HG03571 (cell line): Measurements from ENCODE around the gene MOSMO.
"Not testable (repeated sequence)": the region's sequence is repeated elsewhere in the genome, so short reads cannot be mapped to it uniquely, and the experiment has no call there.

Source experiments
- ATAC-seq: cut with Tn5 transposase; IDR thresholded peaks from one replicate; pipeline ENCODE4 v1.9.1; 2021; ENCODE audit not compliant: unreplicated experiment

Gene MOSMO

DNA sequence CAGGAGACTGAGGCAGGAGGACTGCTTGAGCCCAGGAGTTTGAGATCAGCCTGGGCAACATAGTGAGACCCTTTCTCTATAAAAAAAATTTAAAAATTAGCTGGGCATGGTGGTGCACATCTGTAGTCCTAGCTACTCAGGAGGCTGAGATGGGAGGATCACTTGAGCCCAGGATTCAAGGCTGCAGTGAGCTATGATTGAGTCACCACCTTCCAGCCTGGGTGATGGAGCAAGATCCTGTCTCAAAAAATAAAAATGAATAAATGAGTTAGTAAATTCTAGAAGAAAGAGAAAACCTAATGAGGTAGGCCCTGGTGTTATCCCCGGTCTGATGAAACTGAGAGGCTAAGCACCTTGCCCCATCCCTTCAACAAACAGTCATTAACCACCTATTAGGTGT, 5.9 kb upstream of the MOSMO start:
- ATAC-seq: not testable (repeated sequence)

DNA sequence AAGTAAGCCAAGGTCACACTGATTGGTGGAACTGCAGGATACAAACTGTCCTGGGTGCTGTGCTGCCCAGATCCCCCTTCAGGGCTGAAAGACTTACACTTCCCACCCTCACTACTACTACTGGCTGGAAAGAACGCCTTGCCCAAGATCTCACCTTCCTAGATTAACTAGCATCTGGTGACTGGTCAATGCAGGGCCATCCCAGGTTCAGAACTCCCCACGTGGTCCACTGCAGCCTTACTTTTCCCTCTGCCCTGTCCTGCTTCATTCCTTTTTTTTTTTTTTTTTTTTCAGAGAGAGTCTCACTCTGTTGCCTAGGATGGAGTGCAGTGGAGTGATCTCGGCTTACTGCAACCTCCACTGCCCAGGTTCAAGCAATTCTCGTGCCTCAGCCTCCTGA, 4.7 kb upstream of the MOSMO start:
- no peak for ATAC-seq

DNA sequence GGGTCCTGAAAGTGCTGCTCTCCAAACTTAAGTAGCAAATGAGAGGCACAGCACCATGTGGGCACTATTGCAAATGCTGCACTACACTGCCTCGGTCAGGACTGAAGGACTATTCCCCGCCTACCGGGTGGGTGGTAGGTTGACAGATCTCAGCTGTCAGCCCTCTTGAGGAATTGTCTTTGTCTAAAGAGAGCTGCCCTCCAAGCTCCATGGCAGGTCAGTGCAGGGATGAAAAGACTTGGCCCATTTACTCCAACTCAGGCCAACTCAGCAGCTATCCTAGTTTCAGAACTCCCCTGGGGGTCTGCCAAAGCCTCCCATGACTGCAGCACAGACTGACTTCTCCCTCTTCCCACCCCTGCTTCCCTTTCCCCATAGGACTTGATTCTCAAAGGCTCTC, 3.6 kb upstream of the MOSMO start:
- no peak for ATAC-seq

DNA sequence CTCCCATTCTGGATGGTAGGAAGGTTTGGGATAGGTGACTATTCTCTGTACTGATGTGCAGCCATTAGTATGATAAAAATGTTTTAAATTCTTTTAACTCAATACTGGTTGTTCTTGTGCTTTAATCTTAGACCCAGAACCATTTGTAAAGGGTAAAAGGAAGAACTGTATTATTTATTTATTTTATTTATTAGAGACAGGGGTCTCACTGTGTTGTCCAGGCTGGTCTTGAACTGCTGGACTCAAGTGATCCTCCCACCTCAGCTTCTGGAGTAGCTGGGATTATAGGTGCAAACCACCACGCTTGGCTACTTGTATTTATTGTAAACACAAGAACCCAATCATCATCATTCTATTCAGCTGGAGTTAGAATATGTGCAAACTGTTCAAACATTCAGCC, 2.2 kb upstream of the MOSMO start:
- ATAC-seq: no peak

DNA sequence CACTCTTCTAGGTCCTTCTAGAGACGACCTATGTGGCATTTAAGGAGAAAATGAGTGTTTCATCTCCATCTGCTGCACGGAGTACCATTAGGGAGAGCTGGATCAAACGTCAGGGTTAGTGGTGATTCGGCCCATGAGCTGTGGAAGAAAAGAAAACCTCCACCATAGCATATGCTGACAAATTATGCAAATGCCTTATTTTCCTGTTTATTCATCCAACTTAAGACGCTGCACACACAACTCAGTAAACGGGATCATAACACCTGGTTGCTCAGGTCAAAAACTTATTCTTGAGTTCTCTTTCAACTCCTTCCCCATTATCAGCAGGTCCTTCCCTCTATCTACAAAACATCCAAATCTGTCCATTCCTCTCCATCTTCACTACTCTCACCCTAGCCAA, 1.3 kb upstream of the MOSMO start:
- no peak for ATAC-seq

DNA sequence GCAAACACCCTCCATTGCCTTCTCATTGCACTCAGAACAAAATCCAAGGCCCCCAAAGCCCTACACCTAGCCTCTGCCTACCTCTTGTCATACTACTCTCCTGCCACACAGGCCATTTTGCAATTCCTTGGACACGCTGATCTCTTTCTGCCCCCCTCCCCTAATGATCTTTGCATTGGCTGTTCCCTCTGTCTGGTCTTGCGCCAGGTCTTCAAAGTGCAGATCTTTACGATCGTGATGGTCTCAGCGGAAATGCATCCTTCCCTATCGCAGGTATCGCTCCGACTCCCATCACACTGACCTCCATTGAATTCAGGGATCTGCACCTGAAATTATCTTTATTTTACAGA, 777 bp upstream of the MOSMO start:
- ATAC-seq: no peak

DNA sequence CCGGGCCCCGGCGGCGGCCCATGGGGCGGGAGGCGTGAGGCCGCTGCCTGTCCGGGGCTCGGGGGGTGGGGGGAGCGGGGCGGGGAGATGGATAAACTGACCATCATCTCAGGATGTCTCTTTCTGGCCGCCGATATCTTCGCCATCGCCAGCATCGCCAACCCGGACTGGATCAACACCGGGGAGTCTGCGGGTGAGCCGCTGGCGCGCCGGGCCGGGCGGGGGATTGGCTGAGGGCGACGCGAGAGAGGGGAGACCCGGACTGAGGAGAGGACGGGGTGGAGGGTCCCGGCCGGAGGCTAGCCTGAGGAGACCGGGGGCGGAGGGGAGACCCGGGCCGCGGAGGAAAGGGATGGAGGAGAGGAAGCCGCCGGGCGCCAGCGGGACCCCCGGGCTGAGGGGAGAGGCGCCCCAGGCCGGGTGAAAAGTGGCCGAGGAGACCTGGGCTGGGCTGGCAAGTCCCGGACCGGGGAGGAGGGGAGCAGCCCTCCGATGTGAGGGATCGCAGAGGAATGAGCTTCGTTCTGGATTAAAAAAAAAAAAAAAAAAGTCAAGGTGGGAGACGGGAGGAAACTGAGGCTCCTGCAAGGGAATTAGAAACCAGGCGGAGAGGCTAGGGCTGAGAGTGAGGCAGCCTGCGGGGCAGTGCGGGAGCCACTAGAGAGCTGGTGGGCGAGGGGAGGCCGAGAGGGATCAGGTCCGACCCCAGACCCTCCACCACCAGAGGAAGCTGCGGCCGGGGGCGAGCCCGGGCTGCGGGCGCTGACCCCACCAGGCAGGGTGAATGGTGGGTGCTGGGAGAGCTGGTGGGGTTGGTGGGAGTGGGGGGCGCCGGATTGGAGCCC, 526 bp downstream of the MOSMO start:
- ATAC-seq: no peak

DNA sequence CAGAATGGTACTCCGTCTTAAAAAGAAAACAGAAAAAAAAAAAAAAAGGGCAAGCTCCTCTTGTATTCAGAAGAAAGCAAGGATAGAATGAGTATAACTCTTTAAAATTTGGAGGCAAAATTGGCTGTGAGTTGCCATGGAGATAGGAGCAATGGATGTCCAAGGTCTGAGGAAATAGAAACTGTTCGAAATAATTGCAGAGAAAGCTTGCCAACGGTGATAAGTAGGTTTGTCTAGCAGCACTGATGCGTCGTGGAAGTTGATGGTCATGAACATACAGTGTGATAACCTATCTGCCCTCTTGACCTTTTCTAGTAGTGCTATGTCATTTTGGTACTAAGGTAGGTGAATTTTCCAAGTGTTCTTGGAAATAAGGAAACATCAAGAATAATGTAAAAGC, 3.0 kb downstream of the MOSMO start:
- ATAC-seq: no peak

DNA sequence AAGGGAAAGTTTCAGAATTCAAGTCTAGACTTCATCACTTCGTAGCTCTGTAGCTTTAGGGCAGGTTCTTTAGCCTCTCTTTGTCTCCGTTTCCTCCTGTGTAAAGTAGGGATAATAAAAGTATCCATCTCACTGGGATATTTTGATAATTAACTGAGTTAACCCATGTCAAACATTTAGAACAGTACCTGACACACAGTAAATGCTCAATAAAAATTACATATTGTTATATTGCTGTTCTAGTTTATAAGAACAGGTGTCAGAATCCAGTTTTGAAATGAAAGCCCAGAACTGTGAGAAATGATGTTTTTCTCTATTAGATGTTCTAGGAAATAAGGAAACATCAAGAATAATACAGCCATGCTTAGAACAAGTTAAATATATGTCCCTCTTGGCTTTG, 4.3 kb downstream of the MOSMO start:
- ATAC-seq: no peak

DNA sequence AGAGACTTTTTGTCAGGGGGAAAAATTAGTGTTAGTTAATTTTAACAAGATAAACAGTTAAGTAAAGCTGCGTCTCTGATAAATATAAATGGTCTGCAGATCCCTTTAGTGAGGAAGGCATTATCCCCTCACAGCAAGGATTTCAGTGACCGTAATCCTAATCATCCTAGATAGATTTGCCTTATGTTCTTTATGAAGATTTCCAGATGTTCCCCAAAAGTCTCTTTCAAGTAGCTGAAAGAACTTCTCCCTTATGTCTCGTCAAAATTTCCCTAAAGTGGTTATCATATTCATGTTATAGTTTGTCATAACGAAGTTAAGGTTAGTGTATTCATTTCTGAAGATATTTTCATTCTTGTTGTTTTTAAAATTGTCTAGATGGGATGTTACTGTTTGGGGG, 5.6 kb downstream of the MOSMO start:
- no peak for ATAC-seq

DNA sequence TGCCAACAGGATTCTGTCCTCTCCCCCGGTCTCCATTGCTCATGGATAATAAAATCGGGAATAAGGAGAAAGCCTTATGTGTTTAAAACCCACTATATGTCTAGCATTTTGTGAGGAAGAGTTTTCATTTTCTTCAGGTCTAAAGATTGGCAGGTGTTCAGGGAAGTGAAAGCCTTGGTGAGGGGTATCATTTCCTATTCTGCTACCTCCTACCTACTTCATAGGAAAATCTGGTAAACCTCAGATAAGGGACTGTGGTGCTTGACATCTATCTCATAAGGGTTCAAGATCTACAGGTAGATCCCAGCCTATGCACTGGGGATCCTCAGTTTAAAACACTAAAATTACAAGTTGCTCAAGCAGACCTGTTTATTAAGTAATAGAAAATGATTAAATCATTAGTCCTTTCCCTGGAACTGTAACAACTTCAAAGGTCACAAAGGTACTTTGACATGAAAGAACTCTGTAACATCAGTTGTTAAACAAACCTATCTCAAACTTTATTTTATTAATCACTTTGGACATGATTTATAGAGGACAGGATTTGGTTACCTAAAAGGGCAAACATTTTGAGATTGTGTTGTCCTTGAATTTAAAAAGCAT, 6.5 kb downstream of the MOSMO start:
- no peak for ATAC-seq

DNA sequence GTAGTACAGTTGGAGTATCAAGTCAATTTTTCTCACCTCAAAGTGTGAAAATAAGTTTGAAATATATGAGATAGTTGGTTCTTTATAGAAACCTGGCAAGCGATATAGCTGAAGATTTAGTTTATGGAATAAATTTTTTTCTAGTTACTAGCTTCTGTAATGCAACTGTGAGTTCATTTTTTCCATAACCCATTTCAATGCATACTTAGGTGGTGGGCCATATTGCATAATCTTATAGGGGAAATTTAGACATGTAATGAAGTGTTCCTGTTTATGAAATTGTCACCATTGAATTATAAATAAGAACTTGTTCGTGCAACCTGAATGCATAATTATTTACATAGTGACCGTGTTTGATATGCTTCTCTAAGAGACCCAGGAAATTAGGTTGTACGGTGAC, 9.0 kb downstream of the MOSMO start:
- ATAC-seq: no peak

DNA sequence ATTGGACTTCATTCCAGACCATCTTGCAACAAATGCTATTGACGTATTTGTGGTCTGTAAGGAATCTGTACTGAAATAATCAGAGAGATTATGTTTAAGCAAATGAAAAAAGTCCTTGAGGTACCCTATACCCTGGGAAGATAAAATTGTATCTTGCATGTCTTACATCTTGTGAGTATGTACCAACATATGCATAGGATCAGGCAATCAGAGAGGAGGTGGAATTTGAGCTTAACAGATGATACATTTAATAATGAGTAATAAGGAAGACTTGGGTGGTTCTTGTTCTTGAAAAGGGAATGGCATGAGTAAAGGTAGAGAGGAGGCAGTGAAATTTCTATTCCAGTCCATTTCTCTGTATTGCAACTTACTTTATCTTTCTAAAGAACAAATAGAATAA, 10.6 kb downstream of the MOSMO start:
- ATAC-seq: no peak

DNA sequence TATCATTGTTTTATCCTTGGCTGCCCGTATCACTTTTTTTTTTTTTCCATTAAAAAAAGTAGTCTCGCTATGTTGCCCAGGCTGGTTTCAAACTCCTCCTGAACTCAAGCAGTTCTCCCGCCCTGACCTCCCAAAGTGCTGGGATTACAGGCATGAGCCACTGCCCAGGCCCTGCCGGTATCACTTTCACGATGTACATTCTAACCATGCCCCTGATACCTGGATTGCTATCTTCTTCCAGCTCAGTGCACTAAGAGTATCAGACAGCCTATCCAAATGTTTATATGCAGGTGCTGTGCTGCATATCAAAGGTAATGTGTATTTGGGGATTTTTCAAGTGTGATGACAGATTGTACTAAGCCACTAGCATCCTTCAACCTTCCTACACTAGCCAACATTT, 14.2 kb downstream of the MOSMO start:
- ATAC-seq: no peak

DNA sequence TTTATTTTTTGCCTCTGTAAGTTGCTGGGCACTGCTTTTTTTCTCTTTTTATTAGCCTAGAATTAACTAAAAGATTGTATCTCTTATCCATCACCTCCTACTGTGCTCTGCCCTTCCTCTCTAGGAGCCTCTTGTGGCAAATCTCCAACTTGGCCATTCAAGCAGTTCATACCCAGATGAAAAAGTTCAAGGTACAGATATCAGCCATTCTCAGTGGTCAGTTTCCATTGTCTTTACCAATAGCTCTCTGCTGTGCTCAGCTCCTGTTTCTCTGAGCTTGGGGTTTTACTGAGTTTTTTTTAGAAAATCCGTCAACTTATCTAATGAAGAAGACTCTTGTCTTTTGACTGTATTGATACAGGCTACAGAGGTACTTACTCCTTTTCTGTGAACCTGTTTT, 15.6 kb downstream of the MOSMO start:
- ATAC-seq: no peak

DNA sequence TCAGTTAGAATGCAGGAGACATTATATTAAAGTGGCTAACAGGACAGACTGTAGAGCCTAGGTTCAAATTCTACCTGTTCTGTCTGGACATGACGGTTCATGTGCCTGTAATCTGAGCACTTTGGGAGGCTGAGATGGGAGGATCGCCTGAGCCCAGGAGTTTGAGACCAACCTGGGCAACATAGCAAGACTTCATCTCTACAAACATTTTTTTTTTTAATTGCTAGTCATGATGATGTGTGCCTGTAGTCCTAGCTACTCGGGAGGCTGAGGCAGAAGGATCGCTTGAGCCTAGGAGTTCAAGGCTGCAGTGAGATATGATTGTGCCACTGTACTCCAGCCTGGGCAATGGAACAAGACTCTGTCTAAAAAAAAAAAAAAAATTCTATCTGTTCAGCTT, 16.9 kb downstream of the MOSMO start:
- not testable (repeated sequence) for ATAC-seq

DNA sequence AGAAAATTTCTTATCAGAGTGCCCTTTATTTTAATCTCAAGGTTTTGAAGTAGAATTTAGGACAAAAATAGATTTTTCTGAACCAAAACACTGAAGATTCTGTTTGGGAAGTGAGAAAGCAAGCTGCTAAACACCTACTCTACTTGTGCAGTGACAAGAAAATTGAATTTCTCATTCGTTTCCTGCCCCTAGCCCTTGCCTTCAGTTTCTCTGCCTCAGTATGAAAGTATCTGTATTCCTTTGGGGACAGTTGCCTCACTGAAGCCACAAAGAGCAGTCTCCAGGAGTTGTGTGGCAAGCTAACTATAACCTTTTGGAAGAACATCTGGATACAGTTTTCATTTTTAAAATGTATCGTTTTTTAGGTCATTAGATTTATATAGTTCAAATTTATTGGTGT, 19.7 kb downstream of the MOSMO start:
- ATAC-seq: no peak

DNA sequence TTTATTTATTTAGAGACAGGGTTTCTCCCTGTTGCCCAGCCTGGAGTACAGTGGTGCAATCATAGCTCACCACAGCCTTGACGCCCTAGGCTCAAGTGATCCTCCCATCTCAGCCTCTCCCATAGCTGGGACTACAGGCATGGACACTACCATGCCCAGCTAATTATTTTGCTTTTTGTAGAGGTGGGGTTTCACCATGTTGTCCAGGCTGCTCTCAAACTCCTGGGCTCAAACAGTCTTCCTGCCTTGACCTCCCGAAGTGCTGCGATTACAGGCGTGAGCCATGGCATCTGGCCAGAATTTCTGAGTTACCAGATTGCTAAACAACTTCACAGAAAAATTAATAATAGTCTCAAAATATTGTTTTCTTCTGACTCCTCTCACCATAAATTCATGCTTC, 21.7 kb downstream of the MOSMO start:
- no peak for ATAC-seq

DNA sequence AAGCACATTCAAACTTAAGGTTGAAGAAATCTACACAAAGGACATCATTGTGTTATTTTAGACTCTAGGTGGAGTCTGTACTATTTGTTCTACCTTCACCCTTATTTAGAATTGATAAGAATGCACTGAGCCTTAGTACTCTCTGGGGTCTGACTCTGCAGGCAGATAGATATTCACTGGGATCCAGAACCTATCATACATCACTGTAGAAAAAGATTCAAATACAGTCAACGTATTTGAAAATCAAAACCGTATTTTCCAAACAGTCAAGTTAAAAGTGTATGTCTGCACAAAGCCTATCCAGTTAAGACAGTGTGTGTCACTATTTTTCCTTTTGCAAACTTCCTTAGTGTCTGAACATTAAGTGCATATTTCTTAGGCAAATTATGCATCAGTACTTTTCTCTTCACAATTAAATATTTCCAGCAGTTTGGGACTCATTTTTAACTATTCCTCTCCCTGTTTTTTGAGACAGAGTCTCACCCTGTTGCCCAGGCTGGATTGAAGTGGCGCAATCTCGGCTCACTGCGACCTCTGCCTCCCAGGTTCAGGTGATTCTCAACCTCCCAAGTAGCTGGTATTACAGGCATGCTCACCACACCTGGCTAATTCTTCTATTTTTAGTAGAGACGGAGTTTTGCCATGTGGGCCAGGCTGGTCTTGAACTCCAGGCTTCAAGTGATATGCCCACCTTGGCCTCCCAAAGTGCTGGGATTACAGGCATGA, 22.3 kb downstream of the MOSMO start:
- ATAC-seq: no peak

DNA sequence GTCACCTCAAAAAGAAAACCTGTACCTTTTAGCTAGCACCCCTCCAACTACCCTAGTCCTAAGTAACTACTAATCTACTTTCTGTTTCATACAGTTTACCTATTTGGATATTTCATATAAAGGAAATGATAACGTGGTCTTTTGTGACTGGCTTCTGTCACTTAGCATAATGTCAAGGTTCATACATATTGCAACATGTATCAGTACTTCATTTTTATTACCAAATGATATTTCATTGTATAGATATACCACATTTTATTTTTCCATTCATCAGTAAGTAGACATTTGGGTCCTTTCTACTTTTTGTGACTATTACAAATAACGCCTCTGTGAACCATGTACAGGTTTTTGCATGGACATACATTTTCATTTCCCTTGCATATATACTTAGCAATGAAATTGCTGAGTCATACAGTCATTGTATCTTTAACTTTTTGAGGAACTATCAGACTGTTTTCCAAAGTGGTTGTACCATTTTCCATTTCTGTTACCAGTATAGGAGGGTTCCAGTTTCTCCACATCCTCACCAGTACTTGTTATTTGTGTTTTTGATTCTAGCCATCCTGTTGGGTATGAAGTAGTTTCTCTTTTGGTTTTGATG, 23.7 kb downstream of the MOSMO start:
- no peak for ATAC-seq

DNA sequence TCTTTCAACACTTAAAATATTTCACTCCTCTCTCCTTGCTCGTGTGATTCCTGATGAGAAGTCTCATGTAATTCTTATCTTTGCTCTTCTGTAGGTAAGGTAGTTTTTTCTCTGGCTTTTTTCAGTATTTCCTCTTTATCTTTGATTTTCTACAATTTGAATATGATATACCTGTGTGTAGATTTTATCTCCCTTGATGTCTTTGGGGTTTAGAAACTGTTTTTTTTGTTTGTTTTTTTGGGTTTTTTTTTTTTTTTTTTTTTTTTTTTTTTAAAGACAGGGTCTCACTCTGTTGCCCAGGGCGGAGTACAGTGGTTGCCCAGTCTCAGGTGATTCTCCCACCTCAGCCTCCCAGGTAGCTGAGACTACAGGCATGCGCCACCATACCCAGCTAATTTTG, 26.6 kb downstream of the MOSMO start:
- ATAC-seq: no peak

DNA sequence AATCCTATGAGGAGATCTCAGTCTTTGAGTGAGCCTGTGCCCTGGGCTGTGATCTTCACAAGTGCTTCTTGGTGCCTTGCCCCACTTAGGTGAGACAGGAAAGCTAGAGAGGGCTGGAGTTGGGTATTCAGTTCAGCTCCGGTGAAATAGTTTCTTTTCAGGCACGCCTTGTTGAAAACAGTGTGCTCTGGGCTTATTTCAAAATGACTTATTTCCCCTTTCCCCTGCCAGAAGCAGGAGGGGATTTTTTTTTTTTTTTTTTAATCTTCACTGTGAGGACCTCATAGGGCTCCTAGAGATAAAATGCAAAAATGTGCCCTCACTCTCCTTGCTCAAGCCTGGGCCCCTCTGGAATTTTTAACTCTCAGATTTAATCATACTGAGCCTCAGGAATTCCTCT, 27.2 kb downstream of the MOSMO start:
- no peak for ATAC-seq
